DMS53 (cell line): ENCODE measurements around the gene PRELID1.
"Not testable (repeated sequence)": the region's sequence is repeated elsewhere in the genome, so short reads cannot be mapped to it uniquely, and the experiment has no call there.

Experiments
- DNase-seq: peaks from one replicate; lab custom pipeline; 2025; lab: John Stamatoyannopoulos, UW

The PRELID1 gene, protein sequence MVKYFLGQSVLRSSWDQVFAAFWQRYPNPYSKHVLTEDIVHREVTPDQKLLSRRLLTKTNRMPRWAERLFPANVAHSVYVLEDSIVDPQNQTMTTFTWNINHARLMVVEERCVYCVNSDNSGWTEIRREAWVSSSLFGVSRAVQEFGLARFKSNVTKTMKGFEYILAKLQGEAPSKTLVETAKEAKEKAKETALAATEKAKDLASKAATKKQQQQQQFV

DNA sequence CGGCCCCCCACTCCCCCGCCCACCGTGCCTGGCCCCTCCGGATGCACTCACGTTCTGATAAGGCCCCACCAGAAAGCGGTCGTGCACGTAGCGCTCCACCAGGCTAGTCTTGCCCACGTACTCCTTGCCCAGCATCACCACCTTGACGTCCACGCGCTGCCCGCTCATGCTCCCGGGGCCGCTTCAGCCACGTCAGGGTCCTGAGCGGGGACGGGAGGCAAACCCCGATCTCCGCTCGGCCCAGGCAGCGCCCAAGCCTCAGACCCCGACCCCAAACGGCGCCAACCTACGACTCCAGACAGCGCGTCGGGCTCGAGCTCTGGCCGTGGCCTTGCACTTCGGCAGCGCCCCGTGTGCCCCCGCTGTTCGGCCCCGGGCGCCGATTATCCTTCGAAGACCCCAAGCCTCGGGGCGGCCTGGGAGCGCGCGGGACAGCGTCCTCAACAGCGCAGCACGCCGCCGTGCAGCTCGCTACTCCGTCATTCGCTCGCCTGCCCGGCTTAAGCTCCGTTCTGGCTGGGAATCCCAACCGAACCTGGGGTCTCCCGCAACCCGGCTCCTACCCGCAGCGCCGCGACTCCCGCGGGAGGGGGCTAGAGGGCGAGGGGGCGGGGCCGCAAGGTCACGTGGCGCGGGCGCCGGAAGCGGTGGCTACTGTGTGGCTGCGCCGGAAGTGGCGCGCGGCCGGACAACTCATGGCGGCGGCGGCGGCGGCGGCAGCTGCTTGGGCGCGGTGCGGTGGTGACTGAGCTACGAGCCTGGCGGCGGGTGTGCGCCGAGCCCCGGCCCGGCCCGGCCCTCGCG is at the start of gene PRELID1, which contains the start of gene RAB24:
TSS of gene PRELID1 (plus strand) at position 679 of the 804 bp plus-strand sequence. CDS start 187 bp downstream, outside the sequence.
TSS of gene RAB24 (minus strand) at position 599 of the 804 bp plus-strand sequence. CDS start at position 168, 431 bp downstream.
- DNase-seq = peak; percentile 95

DNA sequence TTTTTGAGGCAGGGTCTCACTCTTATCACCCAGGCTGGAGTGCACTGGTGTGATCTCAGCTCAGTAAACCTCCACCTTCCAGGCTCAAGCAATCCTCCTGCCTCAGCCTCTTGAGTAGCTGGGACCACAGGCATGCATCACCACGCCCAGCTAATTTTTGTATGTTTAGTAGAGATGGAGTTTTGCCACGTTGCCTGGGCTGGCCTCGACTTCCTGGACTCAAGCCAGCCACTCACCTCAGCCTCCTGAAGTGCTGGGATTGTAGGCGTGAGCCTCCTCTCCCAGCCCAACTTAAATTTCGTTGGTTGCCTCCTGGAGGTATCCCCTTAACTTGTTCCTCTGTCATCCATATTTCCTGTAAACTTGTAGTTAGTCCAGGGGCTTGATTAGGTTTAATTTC is 47.3 kb upstream of the PRELID1 start:
- no peak for DNase-seq

- not testable (repeated sequence) for DNase-seq
These were observed 44.9 kb upstream of the PRELID1 start for GRCh38 chr5:177258711-177259110.

DNA sequence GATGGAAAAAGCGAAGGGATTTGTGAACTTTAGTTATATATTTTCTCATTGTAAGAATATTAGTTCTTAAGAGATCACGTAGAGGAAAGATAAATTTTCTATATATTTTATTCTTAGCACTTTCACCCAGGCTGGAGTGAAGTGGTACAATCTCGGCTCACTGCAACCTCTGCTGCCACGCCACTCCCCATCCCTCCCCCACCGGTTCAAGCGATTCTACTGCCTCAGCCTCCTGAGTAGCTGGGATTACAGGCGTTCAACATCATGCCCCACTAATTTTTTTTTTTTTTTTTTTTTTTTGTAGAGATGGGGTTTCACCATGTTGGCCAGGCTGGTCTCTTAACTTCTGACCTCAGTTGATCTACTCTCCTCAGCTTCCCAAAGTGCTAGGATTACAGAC is 42.6 kb upstream of the PRELID1 start:
- no peak for DNase-seq

GRCh38 chr5:177261510-177261909 is 42.1 kb upstream of the PRELID1 start:
- no peak for DNase-seq

- no peak for DNase-seq
These were observed 39.4 kb upstream of the PRELID1 start for GRCh38 chr5:177264178-177264577.

- DNase-seq = no peak
These were observed 38.2 kb upstream of the PRELID1 start for GRCh38 chr5:177265395-177265794.

DNA sequence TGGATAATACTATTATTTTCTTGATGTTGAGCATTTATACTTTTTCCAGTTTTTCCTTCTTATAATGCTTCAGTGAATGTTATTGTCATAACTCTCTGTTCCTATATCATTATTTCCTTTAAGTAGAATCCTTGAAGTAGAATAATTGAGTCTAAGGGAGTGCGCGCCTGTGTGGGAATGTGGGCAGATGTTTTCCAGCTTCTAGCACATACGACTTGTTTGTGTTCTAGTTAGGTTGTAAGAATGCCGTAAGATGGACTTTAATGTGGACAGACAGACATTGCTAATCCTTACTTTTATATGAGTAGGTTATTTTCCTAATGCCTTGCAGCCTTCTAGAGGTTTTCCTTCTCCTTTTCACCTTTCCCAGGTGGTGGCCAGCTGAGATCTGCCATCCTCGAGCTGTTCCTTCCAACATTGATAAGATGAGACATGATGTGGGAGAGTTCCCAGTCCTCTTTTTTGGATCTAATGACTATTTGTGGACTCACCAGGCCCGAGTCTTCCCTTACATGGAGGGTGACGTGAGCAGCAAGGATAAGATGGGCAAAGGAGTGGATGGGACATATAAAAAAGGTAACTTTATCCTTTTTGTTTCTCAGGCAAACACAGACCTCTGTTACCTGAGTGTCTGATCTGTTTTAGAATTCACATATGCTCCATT is 34.2 kb upstream of the PRELID1 start:
- DNase-seq = no peak

DNA sequence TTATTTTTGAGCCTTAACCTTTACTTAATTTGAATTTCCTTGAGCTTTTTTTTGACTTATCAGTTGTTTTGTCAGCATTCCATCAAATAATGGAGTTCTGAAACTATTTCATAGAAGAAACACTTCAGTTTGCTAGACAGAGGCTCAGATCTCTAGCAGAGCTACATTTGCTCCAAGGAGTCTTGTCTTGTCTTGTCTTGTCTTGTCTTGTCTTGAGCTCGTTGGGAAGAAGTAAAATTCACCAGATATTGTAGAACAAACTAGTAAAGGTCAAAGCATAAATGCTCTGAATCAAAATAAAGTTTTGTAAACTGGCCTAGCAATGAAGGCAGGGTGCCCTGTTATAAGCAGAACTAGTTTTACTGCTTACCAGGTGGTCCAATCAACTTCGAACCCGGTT is 33.6 kb upstream of the PRELID1 start:
- no peak for DNase-seq

DNA sequence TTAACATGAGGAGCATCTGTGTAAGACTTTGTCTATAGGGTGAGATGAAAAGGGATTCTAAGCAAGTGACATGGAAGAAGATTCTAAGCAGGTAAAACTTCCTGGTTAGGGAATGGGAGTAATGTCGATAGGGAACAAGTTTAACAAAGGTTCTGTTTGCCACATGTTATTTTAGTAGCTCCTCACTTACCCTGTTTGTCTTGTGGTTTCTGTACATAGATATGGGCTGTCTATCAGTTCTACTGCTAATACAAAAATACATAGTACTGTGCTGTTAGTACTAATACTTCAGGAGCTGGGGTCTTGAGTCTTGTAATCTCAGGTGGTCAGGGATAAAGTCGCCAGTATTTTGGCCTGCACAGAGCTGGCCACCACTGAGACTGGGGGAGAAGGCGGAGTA is 32.9 kb upstream of the PRELID1 start:
- DNase-seq = no peak

GRCh38 chr5:177271113-177271512 is 32.5 kb upstream of the PRELID1 start:
- no peak for DNase-seq

GRCh38 chr5:177275883-177276282 is 27.7 kb upstream of the PRELID1 start:
- DNase-seq = no peak

- DNase-seq = no peak
These were observed 26.7 kb upstream of the PRELID1 start for GRCh38 chr5:177276886-177277285.

DNA sequence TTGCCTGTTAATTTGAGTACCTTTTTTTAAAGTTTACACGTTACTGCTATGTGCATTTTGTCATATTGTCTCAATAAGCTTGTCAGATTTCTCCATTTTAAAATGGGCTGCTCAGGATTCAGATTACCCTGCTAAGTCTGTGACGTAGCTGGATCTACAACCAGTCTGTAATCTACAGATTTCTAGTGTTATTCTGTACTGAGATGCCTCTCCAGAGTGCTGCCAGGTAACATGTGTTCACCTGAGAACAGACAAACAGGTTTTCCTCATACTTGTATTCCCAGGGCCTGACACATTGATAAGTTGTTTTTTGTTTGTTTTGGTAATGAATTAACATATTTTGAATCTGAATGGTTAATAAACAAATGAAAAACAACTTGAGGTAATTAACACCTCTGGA is 15.4 kb upstream of the PRELID1 start:
- DNase-seq = no peak

DNA sequence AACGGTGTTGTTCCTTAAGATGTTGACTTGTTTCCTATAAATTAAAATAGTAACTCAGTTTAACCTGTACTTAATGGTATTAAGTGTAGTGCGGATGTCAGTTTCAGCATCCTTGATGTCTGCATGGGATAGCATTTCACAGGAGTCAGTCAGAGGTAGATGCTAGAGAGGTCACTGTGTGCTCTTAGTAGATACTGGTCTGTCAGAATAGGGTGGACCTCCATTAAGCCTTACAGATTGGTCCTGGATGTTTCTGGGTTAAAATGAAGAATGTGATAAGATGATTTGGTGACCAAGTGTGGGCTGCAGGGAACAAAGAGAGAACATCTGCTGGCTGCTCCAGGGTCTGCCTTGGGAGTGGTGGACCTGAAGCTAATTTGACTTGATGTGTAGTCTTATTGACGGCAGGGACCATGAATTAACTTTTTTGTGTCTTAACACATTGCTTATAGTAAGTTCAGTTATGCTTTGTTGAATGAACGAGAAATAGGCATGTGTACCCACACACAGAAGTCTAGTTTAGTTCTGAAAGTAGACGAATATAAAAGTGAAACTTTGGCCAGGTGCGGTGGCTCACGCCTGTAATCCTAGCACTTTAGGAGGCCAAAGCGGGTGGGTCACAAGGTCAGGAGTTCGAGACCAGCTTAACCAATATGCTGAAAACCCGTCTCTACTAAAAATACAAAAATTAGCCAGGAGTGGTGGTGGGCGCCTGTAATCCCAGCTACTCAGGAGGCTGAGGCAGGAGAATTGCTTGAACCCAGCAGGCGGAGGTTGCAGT is 12.6 kb upstream of the PRELID1 start:
- no peak for DNase-seq

GRCh38 chr5:177291735-177292134 is 11.9 kb upstream of the PRELID1 start:
- DNase-seq = no peak

DNA sequence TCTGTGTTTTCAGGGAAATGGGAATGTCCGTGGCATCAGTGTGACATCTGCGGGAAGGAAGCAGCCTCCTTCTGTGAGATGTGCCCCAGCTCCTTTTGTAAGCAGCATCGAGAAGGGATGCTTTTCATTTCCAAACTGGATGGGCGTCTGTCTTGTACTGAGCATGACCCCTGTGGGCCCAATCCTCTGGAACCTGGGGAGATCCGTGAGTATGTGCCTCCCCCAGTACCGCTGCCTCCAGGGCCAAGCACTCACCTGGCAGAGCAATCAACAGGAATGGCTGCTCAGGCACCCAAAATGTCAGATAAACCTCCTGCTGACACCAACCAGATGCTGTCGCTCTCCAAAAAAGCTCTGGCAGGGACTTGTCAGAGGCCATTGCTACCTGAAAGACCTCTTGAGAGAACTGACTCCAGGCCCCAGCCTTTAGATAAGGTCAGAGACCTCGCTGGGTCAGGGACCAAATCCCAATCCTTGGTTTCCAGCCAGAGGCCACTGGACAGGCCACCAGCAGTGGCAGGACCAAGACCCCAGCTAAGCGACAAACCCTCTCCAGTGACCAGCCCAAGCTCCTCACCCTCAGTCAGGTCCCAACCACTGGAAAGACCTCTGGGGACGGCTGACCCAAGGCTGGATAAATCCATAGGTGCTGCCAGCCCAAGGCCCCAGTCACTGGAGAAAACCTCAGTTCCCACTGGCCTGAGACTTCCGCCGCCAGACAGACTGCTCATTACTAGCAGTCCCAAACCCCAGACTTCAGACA is 9.6 kb upstream of the PRELID1 start:
- no peak for DNase-seq

DNA sequence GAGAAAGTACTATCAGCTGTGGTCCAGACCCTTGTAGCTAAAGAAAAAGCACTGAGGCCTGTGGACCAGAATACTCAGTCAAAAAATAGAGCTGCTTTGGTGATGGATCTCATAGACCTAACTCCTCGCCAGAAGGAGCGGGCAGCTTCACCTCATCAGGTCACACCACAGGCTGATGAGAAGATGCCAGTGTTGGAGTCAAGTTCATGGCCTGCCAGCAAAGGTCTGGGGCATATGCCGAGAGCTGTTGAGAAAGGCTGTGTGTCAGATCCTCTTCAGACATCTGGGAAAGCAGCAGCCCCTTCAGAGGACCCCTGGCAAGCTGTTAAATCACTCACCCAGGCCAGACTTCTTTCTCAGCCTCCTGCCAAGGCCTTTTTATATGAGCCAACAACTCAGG is 9.0 kb upstream of the PRELID1 start:
- no peak for DNase-seq

DNA sequence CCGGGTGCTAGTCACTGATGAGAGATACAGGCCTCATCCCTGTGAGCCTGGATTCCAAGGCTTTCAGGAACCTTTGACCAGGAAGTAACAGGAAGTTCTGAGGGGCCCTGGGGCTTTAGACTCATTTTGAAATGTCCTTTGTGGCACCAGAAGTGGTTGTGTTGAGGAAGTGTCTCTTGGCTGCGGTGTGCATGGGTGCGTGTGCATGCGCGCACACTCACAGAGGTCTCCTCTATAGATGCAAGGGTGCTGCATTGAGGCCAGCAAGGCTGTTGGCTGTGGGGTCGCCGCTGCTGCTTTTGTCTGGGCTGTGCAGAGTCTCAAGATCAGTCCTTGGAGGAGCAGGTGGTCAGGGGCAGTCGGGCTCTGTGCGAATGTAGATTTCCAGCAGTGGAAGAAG is 7.7 kb upstream of the PRELID1 start:
- DNase-seq = no peak

DNA sequence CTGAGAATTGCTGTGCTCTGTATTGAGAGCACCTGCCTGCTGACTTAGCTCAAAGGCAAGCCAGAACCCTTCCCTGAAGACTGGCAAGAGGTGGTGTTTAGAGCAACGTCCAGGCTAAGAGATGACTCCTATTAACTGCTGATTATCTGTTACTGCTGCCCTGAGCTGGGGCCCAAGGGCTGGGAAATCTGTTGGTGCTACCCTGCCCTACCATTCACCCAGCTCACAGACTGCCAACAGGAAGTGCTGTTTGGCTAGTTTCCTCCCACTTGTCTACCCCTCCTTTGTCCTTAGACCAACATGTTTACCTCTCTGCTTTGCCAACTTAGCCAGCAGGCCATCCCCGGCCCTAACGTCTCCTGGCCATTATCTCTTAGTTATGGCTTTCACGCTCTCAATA is 7.0 kb upstream of the PRELID1 start:
- DNase-seq = peak; percentile 21

- no peak for DNase-seq
These were observed 5.7 kb upstream of the PRELID1 start for GRCh38 chr5:177297922-177298321.
